ENCODE measurements around the gene SMTNL2. TPM values are rescaled to one million over a fixed set of nuclear protein-coding genes. Genes with fewer than 3 reads are reported as not detected.
"Not testable (repeated sequence)": the region's sequence is repeated elsewhere in the genome, so short reads cannot be mapped to it uniquely, and the experiment has no call there.

SMTNL2 gene
- total RNA-seq, 1 experiment from 2014 or later = 2.7 TPM

DNA sequence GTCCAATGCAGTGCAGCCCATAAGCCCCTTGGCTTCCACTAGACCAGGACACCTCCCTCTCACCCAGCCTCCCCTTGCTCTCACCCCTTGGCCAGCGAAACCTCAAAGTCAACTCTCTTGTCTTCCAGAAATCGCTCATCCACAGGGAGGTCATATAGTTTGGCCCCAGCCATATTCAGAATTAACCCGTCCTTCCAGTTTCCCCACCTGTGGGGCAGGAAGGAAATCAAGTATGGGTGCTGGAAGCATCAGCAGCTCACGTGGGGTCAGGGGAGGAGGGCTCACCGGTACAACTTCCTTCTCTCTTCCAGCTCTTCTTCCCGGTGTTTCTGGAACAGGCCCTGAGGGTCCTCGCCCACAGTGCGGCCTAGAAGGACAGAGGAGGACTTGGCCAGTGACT, 54.4 kb downstream of the SMTNL2 start:
- H3K36me3 Mint-ChIP-seq; POLR2A ChIA-PET; ATAC-seq; H3K9me3 Mint-ChIP-seq; H3K27ac Mint-ChIP-seq; DNase-seq (ENCODE audit: low spot score): not testable (repeated sequence)
- Mint-ChIP-seq H3K4me1 (peaks cover 46% of the 10 kb centered on the region), H3K27me3 (ENCODE audit: low read depth) (peaks cover 81% of the 10 kb centered on the region), H3K4me3 (peak overlapping the region; percentile 67)
- CTCF ChIA-PET = interaction anchor here (0.6 to 1.8 kb wide), 5 partner anchors 34 to 88 kb away, joined by 3 to 12 read pairs (median 3); partner anchors contain the start of genes ARRB2 and MYBBP1A

DNA sequence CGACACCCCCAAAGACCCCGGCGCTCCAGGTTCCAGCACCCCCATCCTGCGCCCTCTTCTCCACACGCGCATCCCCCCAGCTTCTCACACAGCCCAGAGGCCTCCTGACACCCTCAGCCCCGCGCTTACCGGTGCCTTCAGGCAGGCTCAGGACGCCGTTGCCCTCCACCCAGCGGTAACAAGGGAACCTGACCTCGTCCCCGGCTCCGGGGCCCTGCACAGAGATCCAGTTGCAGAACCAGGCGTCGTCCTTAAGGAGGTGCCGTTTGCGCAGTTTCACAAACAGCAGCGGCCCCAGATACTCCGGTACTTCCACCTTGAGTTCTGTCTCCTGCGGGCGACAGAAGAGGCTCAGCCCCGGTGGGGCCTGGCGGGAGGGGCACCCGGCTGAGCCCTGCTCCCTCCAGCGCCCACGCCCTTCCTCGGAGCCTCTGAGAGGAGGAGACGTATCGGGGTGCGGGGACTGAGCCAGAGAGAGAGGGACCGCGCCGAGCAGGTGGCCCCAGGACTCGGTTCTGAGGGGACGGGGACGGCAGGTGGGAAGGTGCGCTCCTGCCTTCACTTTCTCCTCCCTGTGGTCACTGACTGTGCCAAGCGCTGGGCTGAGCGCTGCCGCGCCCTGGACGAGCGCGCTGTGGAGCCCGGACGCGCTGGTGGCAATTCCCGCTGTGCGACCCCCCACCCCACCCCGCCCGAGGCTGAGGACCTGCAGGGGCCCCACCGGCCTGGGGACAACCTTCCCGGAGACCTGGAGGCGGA, 55.2 kb downstream of the SMTNL2 start:
- Mint-ChIP-seq H3K27me3 (ENCODE audit: low read depth) (peaks cover 88% of the 10 kb centered on the region), H3K4me3 (peak overlapping the region; percentile 67), H3K4me1 (peaks cover 46% of the 10 kb centered on the region)
- H3K9me3 Mint-ChIP-seq, H3K27ac Mint-ChIP-seq, POLR2A ChIA-PET, H3K36me3 Mint-ChIP-seq: not testable (repeated sequence)
- CTCF ChIA-PET = interaction anchor here (0.8 to 1.8 kb wide), 3 partner anchors 73 to 87 kb away, joined by 3 to 12 read pairs (median 3); partner anchors contain the start of gene MYBBP1A
- peak; percentile 74 for ATAC-seq
- DNase-seq (ENCODE audit: low spot score) = peak; percentile 80

DNA sequence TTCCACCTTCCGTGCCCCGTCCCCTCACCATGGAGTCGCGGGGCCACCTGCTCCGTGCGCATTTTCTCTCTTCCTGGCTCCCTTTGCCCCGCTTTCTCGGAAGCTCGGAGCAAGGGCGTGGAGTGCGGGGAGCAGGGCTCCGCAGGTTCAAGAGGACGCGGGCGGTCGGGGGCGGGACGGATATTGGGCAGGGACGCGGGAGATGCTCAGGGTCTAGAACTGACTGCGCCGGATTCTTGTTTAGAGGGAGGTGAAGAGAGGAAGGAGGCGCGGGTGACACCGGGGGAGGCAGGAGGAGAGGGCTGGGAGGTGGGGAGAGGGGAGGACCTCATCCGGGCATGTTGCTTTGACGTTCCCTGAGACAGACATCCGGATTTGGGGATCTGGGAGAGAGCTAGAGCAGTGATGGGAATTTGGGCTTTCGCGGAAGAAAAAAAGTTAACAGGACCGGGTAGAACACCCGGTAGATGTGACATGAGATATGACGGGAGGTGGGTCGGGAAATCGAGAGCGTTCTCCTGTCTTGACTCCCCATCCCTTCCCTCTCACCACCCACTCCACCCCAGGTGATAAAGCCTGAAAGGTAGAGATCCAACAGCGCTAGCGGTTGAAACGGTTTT, 56.4 kb downstream of the SMTNL2 start:
- not testable (repeated sequence) for H3K9me3 Mint-ChIP-seq; H3K27ac Mint-ChIP-seq; DNase-seq (ENCODE audit: low spot score); H3K36me3 Mint-ChIP-seq
- peak overlapping the region; percentile 80 for H3K4me3 Mint-ChIP-seq
- ChIA-PET CTCF (interaction anchor here (1.0 to 1.3 kb wide), 2 partner anchors 16 to 69 kb away, joined by 4 to 6 read pairs; partner anchors contain the start of gene ARRB2), POLR2A (interaction anchor here (1.0 kb wide), 1 partner anchor 25 kb away, joined by 3 read pairs; no protein-coding TSS in a partner anchor)
- H3K4me1 Mint-ChIP-seq = peaks cover 45% of the 10 kb centered on the region
- peaks cover 96% of the 10 kb centered on the region for H3K27me3 Mint-ChIP-seq (ENCODE audit: low read depth)
- peak; percentile 31 for ATAC-seq

DNA sequence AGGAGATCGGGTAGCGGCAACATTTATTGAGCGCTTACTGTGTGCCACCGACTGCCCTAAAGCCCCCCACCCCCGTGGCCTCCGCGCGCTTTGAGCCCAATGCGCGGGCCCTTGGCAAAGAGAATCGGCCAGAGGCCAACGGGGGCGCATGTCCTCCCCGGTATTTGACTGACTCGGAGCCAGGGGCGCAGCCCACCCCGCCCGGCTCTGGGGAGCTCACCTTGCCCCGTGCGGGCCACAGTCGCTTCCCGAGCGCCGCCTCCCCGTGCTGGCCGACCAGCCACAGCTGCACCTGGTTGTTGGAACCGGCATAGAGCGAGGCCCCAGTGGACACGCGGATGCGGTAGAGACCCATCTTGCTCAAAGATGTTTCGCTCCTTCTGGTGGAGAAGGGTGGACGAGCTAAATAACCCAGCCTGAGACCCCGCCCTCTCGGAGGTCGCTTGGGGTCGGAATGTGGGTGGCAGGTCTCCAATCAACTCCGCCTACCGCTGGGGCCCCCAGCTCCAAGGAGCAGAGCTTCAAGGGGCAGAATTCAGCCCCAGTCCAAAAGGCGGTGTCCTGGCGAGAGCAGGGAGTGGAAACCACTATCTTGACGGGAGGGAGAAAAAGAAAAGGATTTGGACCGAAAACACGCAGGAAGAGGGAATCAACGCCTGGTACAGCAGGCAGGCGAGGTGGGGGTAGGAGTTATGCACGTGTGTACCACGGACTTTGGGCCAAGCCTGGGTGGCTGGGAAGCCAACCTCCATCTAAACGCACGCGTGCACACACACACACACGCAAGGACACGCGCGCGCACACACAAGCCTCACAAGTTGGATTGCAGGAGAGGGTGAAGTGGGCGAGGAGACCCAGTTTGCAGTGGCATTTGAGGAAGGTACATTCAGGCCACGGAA, 57.2 kb downstream of the SMTNL2 start, which contains the start of gene ALOX15:
Gene ALOX15 (minus strand): TSS at position 382 of the 899 bp plus-strand sequence. CDS start 27 bp downstream, at position 355.
- Mint-ChIP-seq H3K36me3 (no peaks in the 10 kb centered on the region), H3K4me3 (peak within 1 kb of the TSS; percentile 80), H3K27ac (no peak within 1 kb of the TSS), H3K9me3 (peaks cover 6% of the 10 kb centered on the region), H3K4me1 (peaks cover 37% of the 10 kb centered on the region), H3K27me3 (ENCODE audit: low read depth) (peaks cover 88% of the 10 kb centered on the region)
- CTCF ChIA-PET = interaction anchor here (0.6 to 1.3 kb wide), 7 partner anchors 10 to 278 kb away, joined by 3 to 6 read pairs (median 4); partner anchors contain the start of gene ARRB2
- DNase-seq (ENCODE audit: low spot score) = peak; percentile 50
- POLR2A ChIA-PET = interaction anchor here (1.0 kb wide), 1 partner anchor 24 kb away, joined by 3 read pairs; no protein-coding TSS in a partner anchor
- ATAC-seq = peak; percentile 12
- TF ChIP-seq ETV6 (CRISPR knock-in tag; IDR thresholded peaks at IDR 0.05) = 0 out of 2 replicates have a peak, but pooled peaks have one; percentile 44
- TF ChIP-seq, protein P1, sequence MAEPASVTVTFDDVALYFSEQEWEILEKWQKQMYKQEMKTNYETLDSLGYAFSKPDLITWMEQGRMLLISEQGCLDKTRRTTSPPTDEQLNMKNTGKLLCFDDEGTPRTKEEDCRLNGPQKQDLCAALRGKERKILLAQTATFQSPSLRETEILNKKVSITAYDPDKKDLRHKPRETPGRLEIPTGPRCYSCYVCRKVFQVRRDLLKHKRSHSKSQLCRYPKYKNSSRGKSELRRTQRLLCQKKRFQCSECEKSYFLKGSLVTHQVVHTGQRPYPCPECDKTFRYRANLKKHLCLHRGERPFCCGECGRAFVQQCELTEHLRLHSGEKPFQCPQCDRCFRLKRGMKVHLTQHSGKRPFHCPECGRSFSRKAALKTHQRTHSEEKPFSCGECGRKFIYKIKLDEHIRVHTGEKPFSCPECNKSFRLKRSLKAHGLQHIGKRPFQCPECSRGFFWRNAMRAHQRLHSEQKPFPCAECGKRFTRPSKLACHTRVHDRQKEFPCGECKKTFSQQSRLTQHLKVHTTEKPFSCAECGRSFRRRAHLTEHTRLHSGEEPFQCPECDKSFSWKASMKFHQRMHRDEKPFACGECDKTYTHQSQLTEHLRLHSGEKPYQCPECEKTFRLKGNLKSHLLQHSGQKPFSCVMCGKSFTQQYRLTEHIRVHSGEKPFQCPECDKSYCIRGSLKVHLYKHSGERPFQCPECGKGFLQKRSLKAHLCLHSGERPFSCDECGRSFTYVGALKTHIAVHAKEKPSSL (CRISPR knock-in tag; conservative IDR thresholded peaks at IDR 0.05) = no peak
- 0 out of 2 replicates have a peak, but pooled peaks have one; percentile 9 for TF ChIP-seq FOXP4 (CRISPR knock-in tag; IDR thresholded peaks at IDR 0.05)
- TF ChIP-seq MXD4 (CRISPR knock-in tag; IDR thresholded peaks at IDR 0.05; ENCODE audit: borderline replicate concordance) = no peak
- peak; percentile 75; the same call in 1 of the 2 replicates for TF ChIP-seq ZNF121 (CRISPR knock-in tag; IDR thresholded peaks at IDR 0.05)
- no peak; the same call in 1 of the 2 replicates for TF ChIP-seq STAT6 (CRISPR knock-in tag; conservative IDR thresholded peaks at IDR 0.05; ENCODE audit: low read depth)
- no peak for TF ChIP-seq ZNF423 (CRISPR knock-in tag; IDR thresholded peaks at IDR 0.05)

Data from WTC11 (cell line).